K562 (cell line): ENCODE results near the gene NTN3. TPM values are rescaled to one million over a fixed set of nuclear protein-coding genes. Genes with fewer than 3 reads are reported as not detected.
A peak's percentile ranks its signal among the peaks of the same experiment; 100 is the strongest.

ENCODE experiments used
- ATAC-seq: fragments of 200-7000 bp; cut with Tn5 transposase; 3 replicates; pipeline ENCODE4 v1.9.1; 2020; ENCODE audit warnings: moderate library complexity
- BruUV-seq: library from RNA; stranded (reverse); fragments of 400-500 nt; replicated peaks from 2 replicates; lab custom pipeline; 2021; lab: Mats Ljungman, UMichigan
- CTCF ChIA-PET: fragments of 300-600 bp; formaldehyde crosslinking; extraction: SDS; loops from one replicate; lab custom pipeline; 2021; ENCODE audit warnings: low intra/inter-chr PET ratio; lab: Yijun Ruan, JAX
- POLR2A ChIA-PET: fragments of 300-600, 350-650 bp; sonication (Branson Sonifier 250); formaldehyde crosslinking; extraction: SDS; loops from one replicate; lab custom pipeline; 2021; ENCODE audit warnings: antibody characterized with exemption, inconsistent platforms; lab: Yijun Ruan, JAX
- DNase-seq, 4 experiments: peaks; one replicate each; pipeline versions ENCODE4 v3.0.0 to v3.0.0-alpha.2; 2011 to 2018; ENCODE audit warnings: low spot score in 3 of 4, mixed read lengths in 3 of 4; ENCODE audit errors: extremely low read depth in 1 of 4
- FAIRE-seq: peaks from 2 replicates; lab custom pipeline; 2011; peaks lifted over from hg19 to GRCh38; lab: Jason Lieb, UNC
- H2AFZ ChIP-seq: 2 replicates; pipeline ENCODE4 v1.6.0; 2011; ENCODE audit warnings: low read depth, low read length, control low read depth, inconsistent platforms
- H3K27ac ChIP-seq: fragments of 200-600 bp; 3 replicates; pipeline ENCODE4 v1.8.0; 2011; ENCODE audit warnings: low read depth, mild to moderate bottlenecking, control low read depth, inconsistent platforms, low read length, moderate library complexity, mixed read lengths; ENCODE audit errors: extremely low read depth
- H3K27me3 ChIP-seq, 2 experiments: fragments of 300-600 bp in 1 of 2; 2 replicates in 1 of 2; 3 replicates in 1 of 2; pipeline versions ENCODE4 v1.6.0 to v1.8.0; 2011; ENCODE audit warnings: inconsistent platforms in 2 of 2, low read length in 2 of 2, mild to moderate bottlenecking in 1 of 2, mixed read lengths in 1 of 2, moderate library complexity in 1 of 2; ENCODE audit not compliant: control insufficient read depth in 2 of 2, insufficient read depth in 2 of 2
- H3K36me3 ChIP-seq: fragments of 300-600 bp; 3 replicates; pipeline ENCODE4 v1.8.0; 2011; ENCODE audit warnings: mild to moderate bottlenecking, low read length, inconsistent platforms; ENCODE audit not compliant: control insufficient read depth, insufficient read depth
- H3K4me1 ChIP-seq, 2 experiments: fragments of 200-600 bp in 1 of 2; replicated peaks in 1 of 2; 2 replicates in 1 of 2; 3 replicates in 1 of 2; pipeline versions ENCODE4 v1.5.1 to v1.8.0; 2011; ENCODE audit warnings: inconsistent platforms in 2 of 2, low read length in 2 of 2, mild to moderate bottlenecking in 1 of 2, mixed read lengths in 1 of 2, moderate library complexity in 1 of 2; ENCODE audit not compliant: control insufficient read depth in 2 of 2, insufficient read depth in 2 of 2
- H3K4me2 ChIP-seq: 2 replicates; pipeline ENCODE4 v1.6.1; 2011; ENCODE audit warnings: low read length, control low read depth, inconsistent platforms, mixed read lengths; ENCODE audit not compliant: insufficient read depth
- H3K4me3 ChIP-seq: fragments of 200-600 bp; sonication (generic), shearing (Covaris generic); 2 replicates; pipeline ENCODE4 v1.5.1; 2016; ENCODE audit warnings: control low read depth, inconsistent platforms
- H3K79me2 ChIP-seq: fragments of 200-600 bp; 3 replicates; pipeline ENCODE4 v1.8.0; 2011; ENCODE audit warnings: low read length, inconsistent platforms; ENCODE audit not compliant: control insufficient read depth, insufficient read depth
- H3K9ac ChIP-seq, 2 experiments: 2 replicates each; pipeline versions ENCODE4 v1.6.0 to v1.6.1; 2011; ENCODE audit warnings: low read depth in 2 of 2, low read length in 2 of 2, control low read depth in 1 of 2, inconsistent platforms in 1 of 2, mild to moderate bottlenecking in 1 of 2, mixed read lengths in 1 of 2; ENCODE audit not compliant: insufficient read depth in 1 of 2
- H3K9me1 ChIP-seq: one replicate; pipeline ENCODE4 v1.6.0; 2011; ENCODE audit warnings: inconsistent platforms, mild to moderate bottlenecking, low read length, moderate library complexity; ENCODE audit not compliant: control insufficient read depth, insufficient read depth
- H3K9me3 ChIP-seq: replicated peaks from 2 replicates; pipeline ENCODE4 v1.5.1; 2011; ENCODE audit warnings: low read depth, low read length, inconsistent platforms; ENCODE audit not compliant: control insufficient read depth, insufficient read depth
- H4K20me1 ChIP-seq: replicated peaks from 2 replicates; pipeline ENCODE4 v1.6.1; 2011; ENCODE audit warnings: low read length, inconsistent platforms, mixed read lengths; ENCODE audit not compliant: control insufficient read depth, insufficient read depth
- CXXC5 ChIP-seq: fragments of 250-450 bp; sonication (Bioruptor Pico); IDR thresholded peaks from 2 replicates; pipeline ENCODE4 v1.8.0; 2022; ENCODE audit warnings: inconsistent platforms, mild to moderate bottlenecking, moderate library complexity
- POLR2G ChIP-seq: fragments of 200-400 bp; formaldehyde crosslinking; IDR thresholded peaks from 2 replicates; pipeline ENCODE4 v1.6.1; 2017; ENCODE audit warnings: low read depth, mild to moderate bottlenecking, antibody characterized with exemption, low read length, moderate library complexity
- RBFOX2 ChIP-seq: fragments of 200-400 bp; formaldehyde crosslinking; IDR thresholded peaks from 2 replicates; pipeline ENCODE4 v1.6.1; 2017; ENCODE audit warnings: low read depth, mild to moderate bottlenecking, low read length, moderate library complexity
- TAL1 ChIP-seq: fragments of 450-650 bp; IDR thresholded peaks from 2 replicates; pipeline ENCODE4 v1.6.1; 2016; ENCODE audit warnings: mild to moderate bottlenecking
- TFAP4 ChIP-seq: sonication (generic); formaldehyde crosslinking; IDR thresholded peaks from 2 replicates; pipeline ENCODE4 v1.8.0; 2022; ENCODE audit warnings: missing genetic modification reagents, mild to moderate bottlenecking, moderate library complexity, borderline replicate concordance
- ZNF143 ChIP-seq: sonication (generic); formaldehyde crosslinking; IDR thresholded peaks from 2 replicates; pipeline ENCODE4 v1.9.0; 2022; ENCODE audit warnings: mild to moderate bottlenecking, missing genetic modification reagents
- WGBS: fragments of 100-300 bp; shearing (Covaris generic); methylation state at CpG from one replicate; pipeline ENCODE4 v1.1.6; 2016; ENCODE audit warnings: low coverage, mixed read lengths; ENCODE audit not compliant: insufficient coverage; ENCODE audit errors: missing lambda C conversion rate; 5-methylcytosine and 5-hydroxymethylcytosine counted together
- in situ Hi-C: fragments of 300-500 bp; cut with MboI; formaldehyde crosslinking; loops from 4 replicates; pipeline ENCODE4 v1.15.0; 2018; ENCODE audit warnings: inconsistent platforms, mixed read lengths
- intact Hi-C: fragments of 100-400 bp; cut with micrococcal nuclease; formaldehyde crosslinking; loops from 2 replicates; pipeline ENCODE4 v1.14.2; 2022
- polyA plus RNA-seq, 8 experiments: library from polyadenylated mRNA; depleted of rRNA in 4 of 8; stranded (reverse) in 5 of 8; unstranded in 3 of 8; fragments of >200 nt; fragmentation: Nextera tagmentation in 2 of 8; fragmentation: Illumina TruSeq in 1 of 8; extraction: Ambion mirVana in 2 of 8; extraction: Trizol in 1 of 8; gene quantifications; 2 replicates each; pipeline versions ENCODE4 v1.2.1 to v1.2.3, GENCODE V29; 2011 to 2014; ENCODE audit warnings: inconsistent platforms in 1 of 8, missing spikeins in 1 of 8
- total RNA-seq, 7 experiments: library from RNA; depleted of rRNA in 6 of 7; stranded (reverse); fragments of >200 nt in 6 of 7; fragmentation: Illumina TruSeq in 2 of 7; extraction: Trizol in 2 of 7; gene quantifications; 2 replicates each; pipeline versions ENCODE4 v1.2.1 to v1.2.3, GENCODE V29; 2011 to 2021; ENCODE audit warnings: low replicate concordance in 1 of 7
- TF ChIP-seq, protein P1 (sequence below): sonication (generic); formaldehyde crosslinking; IDR thresholded peaks from 2 replicates; pipeline ENCODE4 v1.8.1; 2023; ENCODE audit warnings: mild to moderate bottlenecking, missing genetic modification reagents

The NTN3 gene
- total and polyA plus RNA-seq, 9 of the 15 experiments (the other 6 are each of a cell fraction or from before 2014, with no cell fraction given): not detected

- intact Hi-C loops: no loop called here
- Histone ChIP-seq H2AFZ (no peak overlapping the region), H3K27me3 (no peaks in the 10 kb centered on the region), H3K79me2 (peaks cover 97% of the 10 kb centered on the region), H3K4me1 (peaks cover 53 to 97% of the 10 kb centered on the region in 2 experiments), H4K20me1 (peaks cover 5% of the 10 kb centered on the region; the same call in 1 of the 2 replicates), H3K9me1 (no peaks in the 10 kb centered on the region), H3K4me2 (no peak overlapping the region), H3K4me3 (no peak overlapping the region), H3K9ac (peak overlapping the region in 1 of 2 experiments; percentile 86; a peak in 2 of 4 replicates), H3K9me3 (no peaks in the 10 kb centered on the region), H3K36me3 (peaks cover 46% of the 10 kb centered on the region; the same call in 2 of the 3 replicates), H3K27ac (no peak overlapping the region)
- BruUV-seq: no TSS peak
- FAIRE-seq: no peak
- 87% methylated on average over 14 of the region's 32 CpGs for WGBS
- peak in 2 of 4 experiments; percentile 36 to 39 for DNase-seq
- no peak for ATAC-seq
- no peak for TF ChIP-seq ZNF143 (CRISPR knock-in tag)
- TF ChIP-seq RBFOX2: peak; percentile 30; the same call in 1 of the 2 replicates
- TF ChIP-seq, protein P1, sequence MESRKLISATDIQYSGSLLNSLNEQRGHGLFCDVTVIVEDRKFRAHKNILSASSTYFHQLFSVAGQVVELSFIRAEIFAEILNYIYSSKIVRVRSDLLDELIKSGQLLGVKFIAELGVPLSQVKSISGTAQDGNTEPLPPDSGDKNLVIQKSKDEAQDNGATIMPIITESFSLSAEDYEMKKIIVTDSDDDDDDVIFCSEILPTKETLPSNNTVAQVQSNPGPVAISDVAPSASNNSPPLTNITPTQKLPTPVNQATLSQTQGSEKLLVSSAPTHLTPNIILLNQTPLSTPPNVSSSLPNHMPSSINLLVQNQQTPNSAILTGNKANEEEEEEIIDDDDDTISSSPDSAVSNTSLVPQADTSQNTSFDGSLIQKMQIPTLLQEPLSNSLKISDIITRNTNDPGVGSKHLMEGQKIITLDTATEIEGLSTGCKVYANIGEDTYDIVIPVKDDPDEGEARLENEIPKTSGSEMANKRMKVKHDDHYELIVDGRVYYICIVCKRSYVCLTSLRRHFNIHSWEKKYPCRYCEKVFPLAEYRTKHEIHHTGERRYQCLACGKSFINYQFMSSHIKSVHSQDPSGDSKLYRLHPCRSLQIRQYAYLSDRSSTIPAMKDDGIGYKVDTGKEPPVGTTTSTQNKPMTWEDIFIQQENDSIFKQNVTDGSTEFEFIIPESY (CRISPR knock-in tag): peak; percentile 90
- no peak for TF ChIP-seq TAL1
- TF ChIP-seq POLR2G: peak; percentile 38
- TF ChIP-seq TFAP4 (CRISPR knock-in tag): peak; percentile 16; the same call in 1 of the 2 replicates
- 0 out of 2 replicates have a peak, but pooled peaks have one; percentile 16 for TF ChIP-seq CXXC5 (CRISPR knock-in tag)
- in situ Hi-C loops: no loop called here
- ChIA-PET POLR2A (interaction anchor here (0.6 to 1.9 kb wide), 5 partner anchors 9 to 56 kb away, joined by 3 to 10 read pairs (median 4); partner anchors contain the start of gene TEDC2), CTCF (no interaction called here)
Measured at GRCh38 chr16:2482708-2483534, 11.8 kb downstream of the NTN3 start.
